HG03558 (cell line): ENCODE data around the gene FBXL3.
"Not testable (repeated sequence)": the region's sequence is repeated elsewhere in the genome, so short reads cannot be mapped to it uniquely, and the experiment has no call there.

Source experiments
- ATAC-seq: cut with Tn5 transposase; IDR thresholded peaks from one replicate; pipeline ENCODE4 v1.9.1; 2021; ENCODE audit warnings: moderate number of reproducible peaks; ENCODE audit not compliant: unreplicated experiment; ENCODE audit errors: extremely low read depth

FBXL3 gene

DNA sequence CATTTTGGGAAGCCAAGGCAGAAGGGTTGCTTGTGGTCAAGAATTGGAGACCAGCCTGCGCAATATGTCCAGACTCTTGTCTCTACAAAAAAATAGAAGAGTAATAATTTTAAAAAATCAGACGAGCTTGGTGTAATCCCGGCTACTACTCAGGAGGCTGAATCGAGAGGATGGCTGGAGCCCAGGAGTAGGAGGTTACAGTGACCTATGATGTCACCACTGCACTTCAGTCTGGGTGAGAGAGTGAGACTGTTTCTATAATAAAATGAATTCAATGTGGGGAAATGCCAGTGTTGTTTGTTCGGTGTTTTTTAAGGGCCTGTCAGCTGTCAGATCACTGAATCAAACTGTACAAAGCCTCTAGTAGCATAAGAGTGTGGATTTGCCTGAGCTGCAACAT, 1.2 kb upstream of the FBXL3 start:
- ATAC-seq, result no peak

DNA sequence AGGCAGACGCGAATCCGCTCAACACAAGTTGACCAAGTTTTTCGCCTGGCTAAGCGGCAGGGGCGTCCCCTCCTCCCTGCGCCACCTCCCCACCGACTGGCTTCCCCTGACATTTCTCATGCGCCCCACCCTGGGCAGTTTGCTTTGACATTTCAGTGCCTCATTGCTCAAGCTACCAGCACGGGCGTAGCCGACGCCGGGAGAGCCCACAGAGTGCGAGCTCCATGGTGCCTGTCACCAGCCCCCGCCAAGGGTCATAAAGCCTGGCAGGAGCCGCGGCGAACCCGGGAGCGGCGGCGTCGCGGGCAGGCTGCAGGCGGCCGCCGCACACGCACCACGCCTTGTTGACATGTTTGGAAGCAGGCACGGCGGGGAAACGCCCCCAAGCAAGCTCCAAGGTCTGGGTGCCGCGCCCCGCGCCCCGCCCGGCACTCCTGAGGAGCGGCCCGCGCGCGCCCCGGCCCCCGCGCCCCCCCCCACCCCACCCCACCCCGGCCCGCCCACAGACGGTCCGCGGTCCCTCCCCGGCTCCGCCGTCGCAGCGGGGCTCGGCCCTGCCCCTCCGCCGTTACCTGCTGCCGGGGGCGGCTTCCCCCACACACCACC, 601 bp downstream of the FBXL3 start:
- peak; percentile 39 for ATAC-seq

DNA sequence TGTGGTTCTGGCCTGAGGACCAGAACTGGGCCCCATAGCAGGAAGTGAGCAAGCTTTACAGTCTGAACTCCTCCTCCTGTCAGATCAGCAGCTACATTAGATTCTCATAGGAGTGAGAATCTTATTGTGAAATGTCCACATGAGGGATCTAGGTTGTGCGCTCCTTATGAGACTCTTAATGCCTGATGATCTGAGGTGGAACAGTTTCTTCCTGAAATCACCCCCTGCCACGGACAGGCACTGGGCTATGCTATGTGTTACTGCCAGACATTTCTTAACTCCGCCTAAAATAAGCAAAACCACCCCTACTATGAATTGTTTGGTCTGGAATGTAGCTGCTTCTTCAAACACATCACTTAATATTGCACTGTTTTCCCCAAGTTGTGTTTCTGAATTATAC, 4.6 kb downstream of the FBXL3 start:
- ATAC-seq, result no peak

- ATAC-seq, result no peak
These were observed 7.2 kb downstream of the FBXL3 start for GRCh38 chr13:77019756-77020155.

- ATAC-seq, result no peak
These were observed 9.9 kb downstream of the FBXL3 start for GRCh38 chr13:77016888-77017623.

GRCh38 chr13:77016251-77016812, 10.6 kb downstream of the FBXL3 start:
- ATAC-seq, result no peak

GRCh38 chr13:77014906-77015685, 11.9 kb downstream of the FBXL3 start:
- no peak for ATAC-seq

DNA sequence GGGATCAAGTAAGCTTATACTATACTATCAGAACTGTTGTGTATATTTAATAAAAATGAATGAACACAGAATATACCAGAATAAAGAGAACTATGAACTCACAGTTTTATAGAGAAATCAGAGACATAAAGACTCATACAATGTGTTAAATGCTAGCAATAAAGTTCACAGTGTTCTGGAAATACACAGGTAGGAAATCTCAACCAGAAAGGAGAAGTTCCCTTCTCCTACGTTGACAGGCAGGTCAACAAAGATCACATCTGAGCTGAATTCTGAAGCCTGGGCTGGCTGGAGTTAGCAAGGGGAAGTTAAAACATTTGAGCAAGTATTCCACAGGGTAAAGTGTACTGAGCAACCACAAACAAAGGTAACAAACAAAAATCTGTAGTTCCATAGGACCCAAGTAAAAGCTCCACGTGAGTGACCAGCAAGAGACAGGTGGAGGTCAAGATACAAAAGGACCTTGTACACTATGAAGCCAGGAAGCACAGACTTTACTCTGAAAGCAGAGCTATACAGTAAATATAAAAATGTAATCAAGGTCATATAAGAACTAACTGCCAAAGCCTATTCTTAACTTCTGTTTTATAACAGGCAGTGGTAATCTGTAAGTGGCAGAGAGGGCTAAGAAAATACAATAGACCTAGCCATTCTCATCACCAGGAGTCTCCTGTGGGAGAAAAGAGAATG, 13.0 kb downstream of the FBXL3 start:
- ATAC-seq, result no peak

- not testable (repeated sequence) for ATAC-seq
These were observed 17.2 kb downstream of the FBXL3 start for GRCh38 chr13:77009719-77010118.

- ATAC-seq, result peak; percentile 51
These were observed 17.9 kb downstream of the FBXL3 start for GRCh38 chr13:77009011-77009410.

DNA sequence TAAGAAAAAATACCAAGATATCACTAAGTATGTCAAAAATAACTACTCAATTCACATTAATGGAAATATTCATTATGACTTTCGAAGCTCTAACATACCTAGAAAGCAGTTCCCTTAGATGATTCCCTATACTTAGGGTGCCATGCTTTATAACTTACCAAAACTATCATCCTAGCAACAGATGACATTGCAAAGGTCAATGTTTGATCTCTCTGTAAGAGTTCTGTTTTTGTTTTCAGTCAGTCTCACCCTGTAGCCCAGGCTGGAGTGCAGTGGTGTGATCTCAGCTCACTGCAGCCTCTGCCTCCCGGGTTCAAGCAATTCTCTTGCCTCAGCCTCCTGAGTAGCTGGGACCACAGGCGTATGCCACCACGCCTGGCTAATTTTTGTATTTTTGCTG, 18.6 kb downstream of the FBXL3 start:
- not testable (repeated sequence) for ATAC-seq

DNA sequence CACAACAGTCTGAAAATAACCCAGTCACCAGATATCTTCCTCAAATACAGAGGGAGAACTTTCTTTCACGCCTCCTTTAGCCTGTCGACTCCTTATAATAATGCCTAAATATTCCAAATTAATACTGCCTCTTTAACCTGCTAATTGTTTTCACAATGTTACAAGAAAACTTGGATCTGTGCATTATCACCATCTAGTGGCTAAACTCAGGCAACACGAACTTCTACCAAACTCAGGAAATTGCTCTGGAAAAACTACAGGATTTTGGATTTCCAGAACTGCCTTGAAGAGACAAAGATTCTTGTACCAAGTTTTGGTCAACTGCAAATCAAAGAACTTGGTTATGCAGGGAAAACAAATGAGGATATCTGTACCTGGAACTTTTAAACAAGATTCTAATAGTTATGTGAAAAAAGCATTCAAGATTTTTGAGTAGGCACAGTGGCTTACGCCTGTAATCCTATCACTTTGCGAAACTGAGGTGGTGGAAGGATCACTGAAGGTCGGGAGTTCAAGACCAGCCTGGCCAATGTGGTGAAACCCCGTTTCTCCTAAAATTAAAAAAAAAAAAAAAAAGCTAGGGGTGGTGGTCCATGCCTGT, 24.3 kb downstream of the FBXL3 start:
- no peak for ATAC-seq

- ATAC-seq, result no peak
These were observed 24.9 kb downstream of the FBXL3 start for GRCh38 chr13:77001963-77002587.

- no peak for ATAC-seq
These were observed 25.4 kb downstream of the FBXL3 start for GRCh38 chr13:77001540-77001939.

DNA sequence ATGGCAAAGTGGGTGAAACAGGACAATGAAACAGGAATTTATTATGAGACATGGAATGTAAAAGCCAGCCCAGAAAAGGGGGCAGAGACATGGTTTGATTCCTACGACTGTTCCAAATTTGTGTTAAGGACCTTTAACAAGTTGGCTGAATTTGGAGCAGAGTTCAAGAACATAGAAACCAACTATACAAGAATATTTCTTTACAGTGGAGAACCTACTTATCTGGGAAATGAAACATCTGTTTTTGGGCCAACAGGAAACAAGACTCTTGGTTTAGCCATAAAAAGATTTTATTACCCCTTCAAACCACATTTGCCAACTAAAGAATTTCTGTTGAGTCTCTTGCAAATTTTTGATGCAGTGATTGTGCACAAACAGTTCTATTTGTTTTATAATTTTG, 26.5 kb downstream of the FBXL3 start:
- no peak for ATAC-seq

DNA sequence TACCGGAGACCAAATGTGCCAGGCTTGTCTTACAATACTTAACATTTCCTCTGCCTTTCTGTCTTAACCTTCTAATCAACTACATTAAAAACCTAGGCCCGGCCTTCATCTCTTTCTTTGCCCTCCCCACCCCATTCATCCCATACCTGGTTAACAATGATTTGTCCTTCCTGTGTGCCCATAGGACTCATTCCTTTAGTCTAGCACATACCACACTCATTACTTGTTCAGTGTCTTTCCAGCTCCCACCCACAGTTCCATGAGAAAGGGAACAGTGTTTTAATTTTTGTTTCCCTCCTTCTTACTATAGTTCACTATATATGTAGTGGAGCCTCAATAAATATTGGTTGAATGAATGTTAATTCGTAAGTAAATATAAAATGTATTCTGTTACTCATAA, 32.7 kb downstream of the FBXL3 start:
- no peak for ATAC-seq

DNA sequence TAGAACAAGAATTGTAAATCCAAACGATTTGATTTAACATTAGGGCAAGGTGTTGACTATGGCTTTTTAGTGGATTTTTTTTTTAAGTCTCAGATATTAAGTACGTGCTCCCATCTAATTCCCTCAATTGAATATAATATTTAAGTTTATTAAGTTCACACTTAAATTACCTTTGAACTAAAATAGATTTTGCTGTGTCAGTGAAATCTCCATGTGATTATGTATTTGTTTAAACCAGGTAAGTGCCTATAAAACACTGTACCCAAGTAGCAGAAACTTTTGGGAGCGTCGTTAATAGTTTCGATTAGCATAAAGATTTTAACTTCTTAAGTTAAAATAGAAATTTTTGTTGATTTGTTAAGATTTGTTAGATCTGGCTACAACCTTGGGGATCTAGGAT, 33.5 kb downstream of the FBXL3 start:
- ATAC-seq, result no peak

- ATAC-seq, result no peak
These were observed 33.9 kb downstream of the FBXL3 start for GRCh38 chr13:76993021-76993420.

DNA sequence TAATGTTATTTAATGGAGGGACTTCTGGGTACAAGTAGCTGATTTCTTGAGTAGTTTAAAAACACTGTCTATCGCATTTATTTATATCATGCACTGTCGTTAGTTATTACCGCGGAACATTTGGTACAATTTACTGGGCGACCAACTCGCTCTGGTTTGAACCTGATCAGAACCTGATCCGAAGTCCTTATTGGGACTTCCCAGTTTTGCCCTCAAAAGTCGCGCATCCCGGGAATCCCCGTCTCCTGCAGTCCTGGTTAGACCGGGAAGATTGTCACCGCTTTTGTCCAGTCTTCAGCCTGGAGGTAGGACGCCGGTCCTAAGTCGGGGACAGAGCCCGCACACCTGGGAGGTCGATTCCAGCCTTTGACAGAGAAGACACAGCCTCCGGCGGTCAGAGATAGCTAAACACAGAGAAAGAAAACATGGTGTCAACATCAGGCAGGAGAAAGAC, 34.4 kb downstream of the FBXL3 start:
- ATAC-seq, result no peak
